DOHH2 (cell line): ENCODE data around the gene FHL1.

Experiments
- H3F3A ChIP-seq: fragments of 200-600 bp; sonication (generic), shearing (Covaris generic); 2 replicates; pipeline ENCODE4 v1.6.0; 2016; ENCODE audit warnings: antibody characterized with exemption, mild to moderate bottlenecking; ENCODE audit not compliant: control insufficient read depth, insufficient read depth
- H3K27ac ChIP-seq: fragments of 200-600 bp; sonication (generic); 2 replicates; pipeline ENCODE4 v1.5.1; 2014; ENCODE audit warnings: low read depth, mild to moderate bottlenecking, low read length, moderate library complexity
- H3K27me3 ChIP-seq: fragments of 200-600 bp; sonication (generic); 2 replicates; pipeline ENCODE4 v1.6.1; 2014; ENCODE audit warnings: mild to moderate bottlenecking, low read length, mixed read lengths; ENCODE audit not compliant: control insufficient read depth
- H3K36me3 ChIP-seq: fragments of 200-600 bp; sonication (generic); 2 replicates; pipeline ENCODE4 v1.6.1; 2014; ENCODE audit warnings: mild to moderate bottlenecking, low read length, moderate library complexity, mixed read lengths; ENCODE audit not compliant: control insufficient read depth
- H3K4me1 ChIP-seq: fragments of 200-600 bp; sonication (generic); 2 replicates; pipeline ENCODE4 v1.6.1; 2014; ENCODE audit warnings: mild to moderate bottlenecking, low read length, mixed read lengths; ENCODE audit not compliant: control insufficient read depth
- H3K4me2 ChIP-seq: fragments of 200-600 bp; sonication (generic); 2 replicates; pipeline ENCODE4 v1.6.0; 2014; ENCODE audit warnings: mild to moderate bottlenecking, low read length, moderate library complexity
- H3K4me3 ChIP-seq: fragments of 200-600 bp; sonication (generic); 2 replicates; pipeline ENCODE4 v1.5.1; 2014; ENCODE audit warnings: mild to moderate bottlenecking, low read length, mixed read lengths
- H3K79me2 ChIP-seq: fragments of 200-600 bp; sonication (generic); 2 replicates; pipeline ENCODE4 v1.6.1; 2014; ENCODE audit warnings: mild to moderate bottlenecking, low read length, mixed read lengths; ENCODE audit not compliant: control insufficient read depth
- H3K9me2 ChIP-seq: fragments of 200-600 bp; sonication (generic); replicated peaks from 2 replicates; pipeline ENCODE4 v1.6.1; 2014; ENCODE audit warnings: mild to moderate bottlenecking, low read length, mixed read lengths; ENCODE audit not compliant: control insufficient read depth
- H3K9me3 ChIP-seq: fragments of 200-600 bp; sonication (generic); 2 replicates; pipeline ENCODE4 v1.6.1; 2014; ENCODE audit warnings: antibody characterized with exemption, low read length, mixed read lengths; ENCODE audit not compliant: control insufficient read depth, insufficient read depth
- H4K20me1 ChIP-seq: fragments of 200-600 bp; sonication (generic); 2 replicates; pipeline ENCODE4 v1.6.0; 2014; ENCODE audit warnings: low read depth, mild to moderate bottlenecking, antibody characterized with exemption, low read length, moderate library complexity; ENCODE audit not compliant: control insufficient read depth, insufficient read depth
- CTCF ChIP-seq: fragments of 200-600 bp; sonication (generic); IDR thresholded peaks from one replicate; pipeline ENCODE4 v1.5.1; 2014; ENCODE audit warnings: antibody characterized with exemption, mild to moderate bottlenecking, low read depth, low read length; ENCODE audit not compliant: poor library complexity, severe bottlenecking
- EZH2phosphoT487 ChIP-seq: fragments of 200-600 bp; sonication (generic); IDR thresholded peaks from 2 replicates; pipeline ENCODE4 v1.6.1; 2017; ENCODE audit warnings: borderline replicate concordance, mild to moderate bottlenecking, antibody characterized with exemption, low read length, moderate library complexity, mixed read lengths

Gene FHL1

DNA sequence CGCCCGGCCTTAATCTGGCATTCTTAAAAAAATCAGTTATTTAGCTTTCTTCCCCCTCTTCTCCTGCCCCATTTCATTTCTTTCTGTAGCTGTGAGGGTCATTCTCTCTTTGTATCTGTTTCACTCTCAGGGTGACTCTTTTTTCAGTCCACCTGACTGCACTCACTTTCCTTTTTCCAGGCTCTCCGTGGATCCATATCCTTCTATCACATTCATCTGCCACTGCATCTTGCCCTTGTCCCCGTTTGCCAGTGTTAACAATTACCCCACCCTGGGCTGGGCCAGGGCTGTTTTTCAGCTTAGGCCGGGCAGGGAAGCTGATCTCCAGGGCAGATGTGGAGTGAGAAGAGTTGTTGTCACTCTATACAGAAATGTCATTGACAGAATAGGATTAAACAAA is 7.7 kb downstream of the FHL1 start:
- Histone ChIP-seq H3K4me1 (peaks cover 6% of the 10 kb centered on the region; the same call in 1 of the 2 replicates), H3K9me2 (no peaks in the 10 kb centered on the region), H3K79me2 (no peaks in the 10 kb centered on the region), H3K36me3 (no peaks in the 10 kb centered on the region), H3K9me3 (no peaks in the 10 kb centered on the region), H4K20me1 (no peaks in the 10 kb centered on the region), H3K27ac (no peak overlapping the region), H3F3A (no peaks in the 10 kb centered on the region), H3K27me3 (no peaks in the 10 kb centered on the region), H3K4me2 (no peak overlapping the region), H3K4me3 (no peak overlapping the region)
- no peak for TF ChIP-seq EZH2phosphoT487
- TF ChIP-seq CTCF, result no peak

DNA sequence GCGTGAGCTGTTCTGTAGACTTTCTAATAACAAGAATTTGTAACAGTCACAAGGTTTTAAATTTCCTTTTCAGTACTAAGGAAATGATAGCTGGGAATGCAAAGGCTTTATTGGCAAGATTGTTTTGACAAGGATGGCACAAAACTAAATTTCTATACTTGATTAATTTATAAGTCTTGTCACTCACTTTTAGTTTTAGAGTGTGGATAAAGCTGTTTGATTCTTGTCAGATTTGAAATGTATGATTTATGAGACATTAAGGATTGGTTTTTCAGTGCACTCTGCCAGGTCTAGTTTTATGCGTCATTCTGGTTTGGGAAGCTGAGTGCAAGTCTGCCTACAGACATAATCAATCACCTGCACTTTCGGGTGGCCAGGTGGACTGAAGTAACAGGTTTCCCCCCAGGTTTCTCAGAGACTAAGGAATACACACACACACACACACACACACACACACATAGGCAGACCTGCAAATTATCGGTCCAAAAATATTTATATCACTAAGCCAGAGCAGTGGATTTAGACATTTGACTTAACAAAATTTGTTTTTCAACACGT is 9.3 kb downstream of the FHL1 start:
- Histone ChIP-seq H3K27me3 (no peaks in the 10 kb centered on the region), H4K20me1 (no peaks in the 10 kb centered on the region), H3K4me3 (no peak overlapping the region), H3K27ac (no peak overlapping the region), H3K9me3 (no peaks in the 10 kb centered on the region), H3K36me3 (no peaks in the 10 kb centered on the region), H3K4me1 (peaks cover 6% of the 10 kb centered on the region; the same call in 1 of the 2 replicates), H3K79me2 (no peaks in the 10 kb centered on the region), H3K9me2 (no peaks in the 10 kb centered on the region), H3K4me2 (no peak overlapping the region), H3F3A (no peaks in the 10 kb centered on the region)
- TF ChIP-seq CTCF (no peak), EZH2phosphoT487 (no peak)

DNA sequence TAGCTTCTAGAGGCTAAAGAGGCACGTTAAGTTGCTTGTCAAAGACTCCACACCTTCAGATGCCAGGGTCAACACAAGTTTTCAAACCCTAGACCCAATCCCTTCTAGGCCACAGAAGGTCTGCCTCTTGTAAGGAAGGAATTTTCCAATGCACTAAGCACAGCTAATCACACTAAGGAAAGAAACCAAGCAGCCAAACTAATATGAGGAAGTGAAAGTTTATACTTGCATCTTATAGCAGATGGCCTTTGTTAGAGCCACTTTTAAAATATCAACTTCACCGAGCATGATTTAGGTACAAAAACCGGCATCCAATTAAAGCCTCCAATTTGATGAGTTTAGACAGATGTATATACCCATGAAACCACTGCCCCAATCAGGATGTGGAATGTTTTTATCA is 9.9 kb downstream of the FHL1 start:
- Histone ChIP-seq H3K9me3 (no peaks in the 10 kb centered on the region), H3K27me3 (no peaks in the 10 kb centered on the region), H3K4me2 (no peak overlapping the region), H3K4me1 (peaks cover 6% of the 10 kb centered on the region; the same call in 1 of the 2 replicates), H4K20me1 (no peaks in the 10 kb centered on the region), H3K27ac (no peak overlapping the region), H3K36me3 (no peaks in the 10 kb centered on the region), H3K4me3 (no peak overlapping the region), H3K79me2 (no peaks in the 10 kb centered on the region), H3F3A (no peaks in the 10 kb centered on the region), H3K9me2 (no peaks in the 10 kb centered on the region)
- TF ChIP-seq CTCF, result no peak

DNA sequence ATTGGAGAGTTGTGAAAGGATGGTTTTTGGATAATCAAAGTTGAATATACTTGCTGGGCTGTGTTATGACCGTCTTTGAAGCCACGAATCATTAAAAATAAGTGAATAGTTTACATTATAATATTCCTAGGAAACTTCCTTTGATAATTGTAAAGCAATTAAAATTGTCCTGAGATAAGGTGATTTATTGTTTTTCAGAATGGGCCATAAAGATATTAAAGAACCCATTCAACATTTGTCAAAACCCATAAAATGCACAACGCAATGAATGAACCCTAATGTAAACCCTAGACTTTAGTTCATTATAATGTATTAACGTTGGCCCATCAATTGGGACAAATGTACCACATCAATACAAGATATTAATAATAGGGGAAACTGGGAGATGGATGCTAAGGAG is 11.4 kb downstream of the FHL1 start:
- H3K9me3 ChIP-seq, result no peaks in the 10 kb centered on the region
- H3K27me3 ChIP-seq, result no peaks in the 10 kb centered on the region
- H3K9me2 ChIP-seq, result no peaks in the 10 kb centered on the region
- TF ChIP-seq EZH2phosphoT487, result no peak
- no peak for TF ChIP-seq CTCF
- no peak overlapping the region for H3K4me3 ChIP-seq
- no peak overlapping the region for H3K27ac ChIP-seq
- no peak overlapping the region for H3K4me2 ChIP-seq
- no peaks in the 10 kb centered on the region for H3F3A ChIP-seq
- no peaks in the 10 kb centered on the region for H3K36me3 ChIP-seq
- H4K20me1 ChIP-seq, result no peaks in the 10 kb centered on the region
- H3K79me2 ChIP-seq, result no peaks in the 10 kb centered on the region
- peaks cover 6% of the 10 kb centered on the region; the same call in 1 of the 2 replicates for H3K4me1 ChIP-seq
